Lower leg skin (tissue), 4 donors: ENCODE results near the gene C19orf53. TPM values are rescaled to one million over a fixed set of nuclear protein-coding genes. Genes with fewer than 3 reads are reported as not detected.
A peak's percentile ranks its signal among the peaks of the same experiment; 100 is the strongest.

Experiments used
- DNase-seq, 2 donors: peaks; one replicate each; pipeline ENCODE4 v3.0.0-alpha.2; 2019; ENCODE audit warnings: low spot score in 2 of 2
- H3K4me3 ChIP-seq: fragments of 200-600 bp; sonication (generic); 2 replicates; pipeline ENCODE4 v1.5.1; 2017; ENCODE audit warnings: mild to moderate bottlenecking, low read depth; ENCODE audit not compliant: poor library complexity, severe bottlenecking
- POLR2A ChIP-seq, 2 donors: fragments of 450-650 bp; IDR thresholded peaks; one replicate each; pipeline ENCODE4 v1.6.1; 2016 to 2017; ENCODE audit warnings: antibody characterized with exemption in 2 of 2, mild to moderate bottlenecking in 1 of 2, moderate library complexity in 1 of 2
- WGBS, 2 donors: methylation state at CpG; one replicate each; pipeline ENCODE4 v1.1.5; 2018; 5-methylcytosine and 5-hydroxymethylcytosine counted together
- intact Hi-C: fragments of 100-400 bp; cut with DNase I; formaldehyde crosslinking; loops from one replicate; pipeline ENCODE4 v1.15.0; 2023; ENCODE audit warnings: low total_unique reads
- total RNA-seq, 4 donors: library from RNA; depleted of rRNA; stranded (reverse); fragments of >200 nt; gene quantifications; one replicate each; pipeline ENCODE4 v1.1.0, GENCODE V29; 2016
- TF ChIP-seq, protein P1 (sequence below), 3 donors: fragments of 450-650 bp; IDR thresholded peaks; one replicate each; pipeline ENCODE4 v1.5.1; 2016; ENCODE audit warnings: antibody characterized with exemption in 3 of 3, mild to moderate bottlenecking in 3 of 3, moderate library complexity in 2 of 3

The C19orf53 gene
- 100 to 1,000 TPM; 113 to 200 (median 145) TPM for total RNA-seq

DNA sequence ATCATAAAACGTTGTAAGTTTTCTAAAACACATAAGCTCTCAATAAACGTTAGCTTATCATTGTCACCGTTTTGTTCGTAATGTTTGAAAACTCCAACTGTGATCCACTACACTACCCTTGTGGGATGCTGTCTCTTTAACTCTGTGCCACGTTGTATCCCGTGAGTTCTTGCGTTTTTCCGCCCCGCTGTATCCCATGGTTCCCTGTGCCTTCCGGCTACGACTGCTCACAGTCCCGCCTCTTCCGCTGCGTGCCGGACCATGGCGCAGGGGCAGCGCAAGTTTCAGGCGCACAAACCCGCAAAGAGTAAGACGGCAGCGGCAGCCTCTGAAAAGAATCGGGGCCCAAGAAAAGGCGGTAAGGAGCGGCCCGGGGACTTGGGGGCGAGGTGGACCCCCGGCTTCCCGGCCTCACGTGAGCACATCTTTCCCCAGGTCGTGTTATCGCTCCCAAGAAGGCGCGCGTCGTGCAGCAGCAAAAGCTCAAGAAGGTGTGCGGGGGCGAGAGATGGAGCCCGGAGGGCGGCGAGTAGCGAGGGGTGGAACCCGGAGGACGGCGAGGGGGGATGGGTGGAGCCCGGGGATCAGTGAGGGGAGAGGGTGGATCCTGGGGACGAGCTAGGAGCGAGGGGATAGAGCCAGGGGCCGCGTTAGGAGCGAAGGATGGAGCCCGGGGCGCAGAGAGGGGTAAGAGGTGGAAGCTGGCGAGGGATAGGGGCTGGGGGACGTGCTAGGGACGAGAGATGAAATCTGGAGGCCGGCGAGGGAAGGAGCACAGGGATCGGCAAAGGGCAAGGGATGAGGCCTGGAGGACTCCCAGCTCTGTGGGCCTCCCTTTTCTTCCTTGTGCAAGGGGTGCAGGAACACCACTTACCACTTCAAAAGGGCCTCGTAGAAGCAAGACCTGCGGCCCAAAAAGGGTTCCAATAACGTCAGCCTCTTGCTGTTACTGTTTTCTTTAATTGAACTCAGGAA, at the start of gene C19orf53:
Gene C19orf53, plus strand, starts transcription at position 240 of the 975 bp plus-strand sequence. Its CDS starts 22 bp downstream, at position 262.
- 0 to 1% methylated on average over 58 to 61 of the region's 61 CpGs for WGBS, 2 donors
- intact Hi-C loops, result no loop called here
- TF ChIP-seq, protein P1, sequence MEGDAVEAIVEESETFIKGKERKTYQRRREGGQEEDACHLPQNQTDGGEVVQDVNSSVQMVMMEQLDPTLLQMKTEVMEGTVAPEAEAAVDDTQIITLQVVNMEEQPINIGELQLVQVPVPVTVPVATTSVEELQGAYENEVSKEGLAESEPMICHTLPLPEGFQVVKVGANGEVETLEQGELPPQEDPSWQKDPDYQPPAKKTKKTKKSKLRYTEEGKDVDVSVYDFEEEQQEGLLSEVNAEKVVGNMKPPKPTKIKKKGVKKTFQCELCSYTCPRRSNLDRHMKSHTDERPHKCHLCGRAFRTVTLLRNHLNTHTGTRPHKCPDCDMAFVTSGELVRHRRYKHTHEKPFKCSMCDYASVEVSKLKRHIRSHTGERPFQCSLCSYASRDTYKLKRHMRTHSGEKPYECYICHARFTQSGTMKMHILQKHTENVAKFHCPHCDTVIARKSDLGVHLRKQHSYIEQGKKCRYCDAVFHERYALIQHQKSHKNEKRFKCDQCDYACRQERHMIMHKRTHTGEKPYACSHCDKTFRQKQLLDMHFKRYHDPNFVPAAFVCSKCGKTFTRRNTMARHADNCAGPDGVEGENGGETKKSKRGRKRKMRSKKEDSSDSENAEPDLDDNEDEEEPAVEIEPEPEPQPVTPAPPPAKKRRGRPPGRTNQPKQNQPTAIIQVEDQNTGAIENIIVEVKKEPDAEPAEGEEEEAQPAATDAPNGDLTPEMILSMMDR (IDR thresholded peaks at IDR 0.05), result no peak
- peak in 1 of 2 donors; percentile 80 for TF ChIP-seq POLR2A (IDR thresholded peaks at IDR 0.05)
- peak within 1 kb of the TSS; percentile 91 for H3K4me3 ChIP-seq
- peak; percentile 89 to 97 for DNase-seq

DNA sequence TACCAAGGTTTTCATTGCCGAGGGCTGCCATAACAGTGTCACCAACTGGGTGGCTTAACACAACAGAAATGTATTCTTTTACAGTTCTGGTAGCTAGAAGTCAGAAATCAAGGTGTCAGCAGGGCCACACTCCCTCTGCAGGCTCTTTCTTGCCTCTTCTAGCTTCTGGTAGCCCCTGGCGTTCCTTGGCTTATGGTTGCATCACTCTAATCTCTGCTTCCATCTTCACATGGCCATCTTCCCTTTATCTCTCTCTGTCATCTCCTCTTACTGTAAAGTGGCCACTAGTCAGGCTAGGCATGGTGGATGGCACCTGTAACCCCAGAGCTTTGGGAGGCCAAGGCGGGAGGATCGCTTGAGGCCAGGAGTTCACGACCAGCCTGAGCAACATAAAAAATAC, 47.9 kb upstream of the C19orf53 start:
- H3K4me3 ChIP-seq, result no peak overlapping the region
- WGBS, 2 donors, result 93 to 97% methylated on average over 5 of the region's 5 CpGs
- intact Hi-C loops, result no loop called here
- no peak for DNase-seq
- TF ChIP-seq, protein P1 (IDR thresholded peaks at IDR 0.05), result no peak
- TF ChIP-seq POLR2A (IDR thresholded peaks at IDR 0.05), result no peak

DNA sequence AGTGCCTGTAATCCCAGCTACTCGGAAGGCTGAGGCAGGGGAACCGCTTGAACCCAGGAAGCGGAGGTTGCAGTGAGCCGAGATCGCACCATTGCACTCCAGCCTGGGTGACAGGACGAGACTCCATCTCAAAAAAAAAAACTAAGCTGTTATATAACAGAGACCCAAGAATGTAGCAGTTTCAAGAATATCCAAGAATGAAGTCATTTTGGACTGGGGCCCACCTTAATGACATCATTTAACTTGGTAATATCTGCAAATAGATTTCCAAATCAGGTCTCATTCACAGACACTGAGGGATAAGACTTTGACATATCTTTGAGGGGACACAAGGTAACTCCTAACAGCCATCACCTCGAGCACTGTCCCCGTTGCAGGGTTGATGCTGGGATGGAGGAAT, 46.5 kb upstream of the C19orf53 start:
- 66 to 71% methylated on average over 8 of the region's 8 CpGs for WGBS, 2 donors
- H3K4me3 ChIP-seq, result no peak overlapping the region
- TF ChIP-seq POLR2A (IDR thresholded peaks at IDR 0.05), result no peak
- TF ChIP-seq, protein P1 (IDR thresholded peaks at IDR 0.05), result no peak
- no peak for DNase-seq
- intact Hi-C loops, result no loop called here

DNA sequence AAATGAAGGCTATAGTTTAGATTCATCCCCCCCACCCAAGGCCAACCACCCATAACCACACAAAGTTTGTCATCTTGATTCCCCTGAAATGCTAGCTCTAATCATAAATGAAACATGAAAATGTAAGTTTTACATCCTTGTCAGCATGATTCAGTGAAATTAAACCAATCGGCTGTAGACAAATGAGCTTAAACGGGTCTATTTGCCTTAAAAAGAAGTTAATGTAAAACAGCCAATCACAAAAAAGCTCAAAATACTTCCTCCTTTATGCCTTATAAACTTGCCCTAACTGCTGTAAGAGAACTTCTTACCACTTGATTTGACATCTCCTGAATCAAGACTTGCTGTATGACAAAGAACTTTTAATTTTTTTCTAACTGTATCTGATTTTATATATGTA, 44.4 kb upstream of the C19orf53 start:
- H3K4me3 ChIP-seq, result no peak overlapping the region
- 50 to 53% methylated on average over 2 of the region's 2 CpGs for WGBS, 2 donors
- TF ChIP-seq, protein P1 (IDR thresholded peaks at IDR 0.05), result no peak
- no peak for TF ChIP-seq POLR2A (IDR thresholded peaks at IDR 0.05)
- intact Hi-C loops, result no loop called here
- no peak for DNase-seq

DNA sequence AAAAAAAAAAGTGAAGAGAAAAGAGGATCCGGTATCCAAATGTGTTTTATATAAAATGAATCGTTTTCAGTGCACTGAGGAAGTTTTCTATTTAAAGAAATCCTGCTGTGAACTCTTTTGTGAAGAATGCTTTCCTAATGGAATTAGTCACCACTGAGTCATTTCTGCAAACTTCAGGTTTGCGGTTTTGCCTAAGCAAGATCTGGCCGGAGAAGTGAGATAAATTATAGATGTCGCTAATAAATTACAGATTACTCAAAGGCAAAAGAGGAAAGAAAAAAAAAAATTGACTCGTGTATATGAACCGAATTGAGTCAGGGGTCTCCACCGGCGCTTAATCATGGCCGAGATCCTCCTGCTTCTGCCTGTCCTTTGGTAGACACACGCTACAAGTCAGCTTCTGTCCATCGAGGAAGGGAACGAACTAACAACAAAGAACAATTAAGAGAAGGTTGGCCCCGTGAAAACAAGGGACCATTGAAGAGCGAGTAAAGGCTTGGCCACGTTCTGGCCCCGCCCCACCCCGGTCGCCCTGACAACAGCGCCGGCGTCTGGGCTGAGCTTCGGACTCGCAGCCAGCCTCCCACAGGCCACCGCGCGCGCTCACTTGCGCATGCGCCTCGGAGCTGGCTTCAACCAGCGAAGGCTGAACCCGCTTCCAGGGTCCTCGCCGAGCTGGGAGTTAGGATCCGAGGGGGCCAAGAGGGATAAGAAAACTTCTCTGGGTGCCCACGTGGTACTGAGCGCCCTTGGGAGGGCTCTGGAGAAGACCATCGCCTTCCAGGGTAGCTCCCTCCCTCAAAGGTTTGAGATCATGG, 42.9 kb upstream of the C19orf53 start:
- peak; percentile 89 to 98 for DNase-seq
- TF ChIP-seq, protein P1 (IDR thresholded peaks at IDR 0.05), result no peak
- no peak for TF ChIP-seq POLR2A (IDR thresholded peaks at IDR 0.05)
- no peak overlapping the region for H3K4me3 ChIP-seq
- intact Hi-C loops, result no loop called here
- 1% methylated on average over 32 to 39 of the region's 39 CpGs for WGBS, 2 donors
